SIG-M5 (cell line): ENCODE data around the gene LCA5L.
A peak's percentile ranks its signal among the peaks of the same experiment; 100 is the strongest.

Experiments used
- DNase-seq: peaks from one replicate; lab custom pipeline; 2025; lab: John Stamatoyannopoulos, UW

LCA5L gene

DNA sequence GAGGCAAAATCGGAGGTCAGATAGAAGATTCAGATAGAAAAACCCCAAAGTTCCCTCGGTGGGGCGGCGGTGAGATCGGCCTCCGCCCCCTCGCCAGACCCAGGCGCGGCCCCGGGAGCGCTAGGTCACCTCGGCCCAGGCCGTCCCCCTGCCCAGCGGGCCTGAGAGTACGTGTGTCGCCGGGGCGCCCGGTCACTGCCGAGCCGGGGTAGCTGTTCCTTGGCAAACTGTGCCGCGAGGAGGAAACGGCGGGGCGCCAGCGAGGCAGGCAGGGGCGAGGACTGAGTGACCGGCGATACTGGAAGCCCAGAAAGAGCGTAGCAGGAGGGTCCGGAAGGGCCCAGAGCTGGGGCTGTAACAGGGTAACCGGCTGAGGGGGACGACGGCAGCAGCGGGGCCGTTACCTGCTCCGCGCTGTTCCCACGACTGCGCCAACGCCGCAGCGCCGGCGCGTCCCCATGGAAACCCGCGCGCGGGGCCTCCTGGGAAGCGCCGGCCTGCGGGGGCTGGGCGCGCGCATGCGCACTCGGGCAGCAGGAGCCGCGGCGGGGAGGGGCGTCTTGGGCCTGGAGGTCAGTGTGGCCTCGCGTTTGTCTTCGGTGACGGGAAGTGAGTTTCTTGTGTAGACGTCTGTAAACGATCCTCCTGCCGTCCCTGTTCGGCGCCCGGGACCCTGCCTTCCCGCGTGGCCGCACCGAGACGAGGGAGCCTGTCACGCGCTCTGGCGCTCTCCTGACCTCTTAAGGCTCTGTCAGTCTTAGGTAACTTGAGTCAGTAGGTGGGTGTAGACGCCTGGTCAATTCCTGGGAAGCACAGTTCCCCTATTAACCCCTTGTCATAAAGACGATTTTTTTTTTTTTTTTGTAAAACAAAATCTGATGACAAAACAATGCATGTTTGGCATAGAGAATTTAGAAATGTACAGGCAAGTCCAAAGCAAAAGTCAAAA, at the start of gene LCA5L:
Gene LCA5L (minus strand): TSS at position 458 of the 949 bp plus-strand sequence. CDS start 17,285 bp downstream, outside the sequence.
- peak; percentile 41 for DNase-seq

DNA sequence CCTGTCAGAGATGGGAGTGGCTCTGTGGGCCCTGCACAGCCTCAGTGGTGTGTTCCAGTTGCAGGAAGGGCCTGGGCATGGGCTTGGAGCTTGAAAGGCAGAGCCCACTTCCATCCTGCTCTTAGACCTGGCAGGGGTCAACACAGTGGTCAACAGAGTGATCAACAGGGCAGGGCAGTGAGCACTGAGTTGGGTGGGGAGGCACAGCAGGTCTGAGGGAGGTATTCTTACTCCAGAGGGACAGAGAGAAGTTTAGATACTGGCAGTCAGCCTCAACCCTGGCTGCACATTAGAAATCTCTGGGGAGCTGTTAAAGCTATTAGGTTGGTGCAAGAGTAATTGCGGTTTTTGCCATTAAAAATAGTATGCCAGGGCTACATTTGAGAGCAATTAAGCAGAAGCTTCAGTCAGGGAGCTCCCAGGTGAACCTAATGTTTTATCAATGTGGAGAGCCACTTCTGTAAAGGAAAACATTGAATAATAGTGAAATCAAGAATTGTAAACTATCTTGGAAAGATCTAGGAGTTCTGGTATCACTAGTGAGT, 43.9 kb upstream of the LCA5L start:
- no peak for DNase-seq

DNA sequence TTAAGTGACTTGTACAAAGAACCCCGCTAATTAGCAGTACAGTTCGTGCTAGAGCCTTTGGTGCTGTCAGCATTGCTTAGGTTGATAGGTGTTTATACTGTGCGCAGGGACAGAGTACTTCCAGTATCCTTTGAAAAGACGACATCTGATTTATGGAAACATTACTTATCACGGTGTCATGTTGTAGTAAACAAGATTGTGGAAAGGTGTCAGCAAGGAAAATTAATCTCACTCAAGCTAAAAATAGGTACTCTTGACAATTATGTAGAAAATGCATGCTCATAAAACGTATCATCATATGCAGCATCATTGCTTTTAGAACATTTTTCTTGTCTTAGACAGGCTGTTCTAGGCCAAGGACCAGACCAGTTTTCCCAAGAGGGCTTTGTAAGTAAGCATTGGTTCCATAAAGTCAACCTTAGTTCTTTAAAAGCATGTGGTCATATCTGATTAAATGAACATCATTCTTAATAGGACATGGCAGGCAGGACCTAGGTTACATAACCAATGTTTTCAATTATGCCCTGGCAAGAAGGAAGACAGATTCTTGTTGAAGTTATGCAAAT, 39.2 kb upstream of the LCA5L start:
- no peak for DNase-seq

DNA sequence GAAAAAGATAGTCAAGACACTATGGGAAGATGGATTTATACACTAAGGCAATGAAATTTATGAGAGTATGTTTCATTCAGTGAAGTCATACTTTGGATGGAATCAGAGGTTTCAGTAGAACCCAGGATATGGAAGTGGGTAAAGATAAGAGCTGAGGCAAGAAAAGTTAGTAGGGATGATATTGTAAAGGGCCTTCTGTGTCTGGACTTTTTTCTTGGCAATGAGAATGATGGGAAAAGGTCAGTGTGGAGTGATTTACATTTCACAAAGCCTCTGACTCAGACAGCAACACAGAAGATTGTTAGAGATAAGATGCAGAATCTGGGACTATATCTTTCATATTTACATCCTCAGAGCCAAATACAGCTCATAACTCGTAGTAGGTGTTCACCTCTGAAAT, 38.3 kb upstream of the LCA5L start:
- no peak for DNase-seq

DNA sequence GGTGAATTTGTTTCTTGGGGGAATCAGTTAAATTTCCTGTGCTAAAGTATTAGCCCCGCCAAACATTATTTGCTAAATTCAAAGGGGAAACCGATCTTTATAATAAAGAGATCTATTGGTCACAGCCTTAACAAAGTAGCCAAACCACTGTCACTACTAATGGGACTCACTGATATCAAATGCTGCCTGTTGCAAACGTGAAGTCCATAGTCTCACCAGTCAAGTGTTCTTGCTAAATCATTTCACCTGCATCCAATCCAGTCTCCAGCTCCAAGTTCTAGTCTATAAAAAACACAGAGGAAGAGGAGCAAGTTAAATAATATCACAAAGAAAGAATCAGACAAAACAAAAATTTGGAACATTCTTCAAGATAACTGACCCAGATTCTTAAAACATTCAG, 36.3 kb upstream of the LCA5L start:
- DNase-seq: no peak

DNA sequence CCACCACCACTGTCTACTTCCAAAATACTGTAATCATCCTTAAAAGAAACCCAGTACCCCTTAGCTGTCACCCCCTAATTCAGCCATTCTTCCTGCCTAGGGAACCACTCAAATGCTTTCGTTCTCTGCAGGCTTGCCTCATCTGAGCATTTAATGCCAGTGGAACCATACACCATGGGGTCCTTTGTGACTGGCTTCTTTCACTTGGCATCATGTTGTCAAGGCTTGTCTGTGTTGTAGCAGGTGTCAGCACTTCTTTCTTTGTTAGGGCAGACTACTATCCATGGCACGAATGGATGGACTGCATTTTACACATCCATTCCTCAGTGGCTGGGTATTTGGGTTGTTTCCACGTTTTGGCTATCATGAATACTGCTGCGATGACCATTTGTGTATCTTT, 34.7 kb upstream of the LCA5L start:
- no peak for DNase-seq

DNA sequence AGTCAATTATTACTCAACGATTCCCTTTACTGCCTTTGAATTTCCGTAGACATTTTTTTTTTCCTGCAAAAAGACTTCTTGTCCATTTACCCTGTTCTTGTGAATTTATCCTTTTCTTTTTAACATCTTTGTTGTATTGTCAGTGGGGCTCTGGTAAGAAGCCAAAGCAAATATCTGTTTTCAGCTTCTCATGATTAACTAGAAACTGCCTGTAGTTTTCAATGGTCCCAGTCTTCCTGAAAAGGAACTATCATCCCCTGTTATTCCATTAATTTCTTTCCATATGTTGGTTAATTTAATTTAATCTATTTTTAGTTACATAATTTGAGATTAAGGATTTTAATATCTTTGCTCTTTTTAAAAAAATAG, 34.2 kb upstream of the LCA5L start:
- DNase-seq: no peak

DNA sequence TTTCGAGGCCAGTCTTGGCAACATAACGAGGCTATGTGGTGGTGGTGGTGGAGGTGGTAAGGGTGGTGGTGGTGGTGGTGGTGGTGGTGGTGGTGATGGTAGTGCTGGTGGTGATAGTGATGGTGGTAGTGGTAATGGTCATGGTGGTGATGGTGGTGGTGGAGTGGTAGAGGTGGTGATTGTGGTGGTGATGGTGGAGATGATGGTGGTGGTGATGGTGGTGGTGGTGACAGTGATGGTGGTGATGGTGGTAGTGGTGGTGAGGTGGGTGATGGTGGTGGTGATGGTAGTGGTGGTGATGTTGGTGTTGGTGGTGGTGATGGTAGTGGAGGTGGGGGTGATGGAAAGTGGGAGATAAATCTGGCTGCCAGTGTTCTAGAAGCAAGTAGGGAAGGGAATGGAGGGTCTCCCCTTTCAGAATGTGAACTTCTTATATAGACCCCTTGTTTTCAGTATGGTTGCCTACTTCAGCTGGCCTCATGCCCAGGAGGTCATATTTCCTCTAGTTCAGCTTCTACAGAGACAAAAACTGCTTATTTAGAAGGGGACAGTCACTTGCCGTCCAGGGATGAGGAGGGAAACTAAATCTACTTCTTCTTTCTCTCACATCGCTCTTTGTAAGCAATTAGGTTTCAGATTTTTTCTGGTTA, 33.7 kb upstream of the LCA5L start:
- DNase-seq: no peak

DNA sequence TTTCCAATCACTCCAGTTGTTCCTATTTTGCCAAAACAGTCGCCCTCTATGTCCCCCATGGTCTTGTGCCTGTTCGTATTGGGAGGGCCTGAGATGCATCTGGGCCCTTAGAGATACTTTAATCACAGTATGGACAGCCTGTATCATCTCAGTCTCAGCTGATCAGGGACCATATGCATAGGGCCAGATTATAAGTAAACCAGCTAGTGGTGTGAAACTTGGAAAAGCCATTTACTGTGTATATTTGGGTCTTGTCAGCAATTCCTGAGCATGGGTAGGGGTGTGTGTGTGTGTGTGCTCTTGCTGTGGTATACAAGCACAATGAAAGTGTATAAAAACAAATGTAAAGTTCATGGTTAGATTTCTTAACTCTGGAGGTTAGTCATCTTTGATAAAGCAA, 29.0 kb upstream of the LCA5L start:
- DNase-seq: no peak

DNA sequence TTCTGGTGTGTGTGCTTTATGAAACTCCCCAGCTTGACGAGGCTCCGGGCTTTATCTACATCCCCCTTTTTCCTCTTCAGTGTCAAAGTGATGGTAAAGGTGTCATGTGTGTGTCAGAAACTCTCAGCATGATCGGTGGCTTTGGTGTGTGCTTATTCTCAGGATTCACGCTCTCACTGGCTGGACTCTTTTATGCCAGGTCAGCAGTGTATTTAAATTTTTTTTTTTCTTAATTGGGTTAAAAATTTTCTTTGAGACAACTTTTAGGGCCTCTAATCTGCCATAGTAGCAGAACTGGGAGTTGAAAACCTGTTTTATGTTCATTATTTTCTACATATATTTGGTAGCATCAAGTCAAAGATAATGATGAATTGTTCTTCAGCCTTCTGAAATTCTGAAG, 27.2 kb upstream of the LCA5L start:
- DNase-seq: no peak

DNA sequence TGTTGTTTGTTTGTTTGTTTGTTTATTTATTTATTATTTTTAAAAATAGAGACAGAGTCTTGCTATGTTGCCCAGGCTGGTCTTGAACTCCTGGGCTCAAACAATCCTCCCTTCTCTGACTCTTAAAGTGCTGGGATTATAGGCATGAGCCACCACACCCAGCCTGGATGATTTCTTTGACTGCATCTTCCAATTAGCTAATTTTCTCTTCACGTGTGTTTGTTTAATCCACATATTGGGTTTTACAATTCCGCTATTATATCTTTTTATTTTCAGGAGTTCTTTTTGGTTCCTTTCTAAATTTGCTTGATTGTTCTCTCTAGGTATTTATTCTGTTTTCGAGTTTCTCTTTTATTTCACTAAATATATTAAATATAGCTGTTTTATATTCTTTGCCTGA, 26.0 kb upstream of the LCA5L start:
- DNase-seq: no peak

DNA sequence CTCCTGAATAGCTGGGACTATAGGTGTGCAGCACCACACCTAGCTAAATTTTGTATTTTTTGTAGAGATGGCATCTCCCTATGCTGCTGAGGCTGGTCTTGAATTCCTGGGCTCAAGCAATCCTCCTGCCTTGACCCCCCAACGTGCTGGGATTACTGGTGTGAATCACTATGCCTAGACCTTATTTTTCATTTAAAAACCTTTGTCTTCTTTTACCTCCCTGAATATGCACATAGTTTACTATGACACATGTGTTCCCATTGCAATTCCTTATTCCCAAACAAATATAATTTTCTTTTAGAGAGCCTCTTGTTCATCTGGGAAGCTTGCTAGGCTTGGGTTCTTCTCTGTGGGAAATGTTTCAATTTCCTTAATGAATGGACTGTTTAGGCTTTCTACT, 23.0 kb upstream of the LCA5L start:
- DNase-seq: no peak

DNA sequence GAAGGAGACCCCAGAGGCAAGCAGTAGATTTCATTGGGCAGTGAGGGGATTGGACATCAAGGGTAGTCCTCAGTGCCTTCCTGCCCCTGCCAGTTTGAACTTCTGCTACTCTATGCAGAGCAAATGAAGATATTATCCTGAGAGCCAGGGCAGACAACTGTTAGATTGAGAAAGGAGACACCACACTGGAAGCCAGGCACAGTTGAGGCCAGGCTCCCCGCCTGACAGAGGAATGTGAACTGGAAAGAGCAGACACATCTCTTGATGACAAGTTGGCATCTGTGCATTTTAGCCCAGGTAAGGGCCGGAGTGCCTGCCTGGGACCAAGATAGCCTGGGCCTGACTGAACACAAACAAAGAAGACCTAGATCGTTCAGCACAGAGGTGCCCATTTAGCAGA, 22.2 kb upstream of the LCA5L start:
- DNase-seq: no peak

DNA sequence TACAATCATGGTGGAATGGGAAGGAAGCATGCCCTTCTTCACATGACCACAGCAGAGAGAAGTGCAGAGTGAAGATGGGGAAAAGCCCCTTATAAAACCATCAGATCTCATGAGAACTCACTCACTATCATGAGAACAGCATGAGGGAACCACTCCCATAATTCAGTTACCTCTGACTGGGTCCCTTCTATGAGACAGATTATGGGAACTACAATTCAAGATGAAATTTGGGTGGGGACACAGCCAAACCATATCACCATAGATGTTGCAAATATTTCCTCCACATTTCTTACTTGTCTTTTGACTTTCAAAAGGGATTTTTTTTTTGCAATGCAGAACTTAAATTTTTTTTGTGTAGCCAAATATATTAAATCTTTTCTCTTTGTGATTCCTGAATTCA, 21.0 kb upstream of the LCA5L start:
- no peak for DNase-seq

DNA sequence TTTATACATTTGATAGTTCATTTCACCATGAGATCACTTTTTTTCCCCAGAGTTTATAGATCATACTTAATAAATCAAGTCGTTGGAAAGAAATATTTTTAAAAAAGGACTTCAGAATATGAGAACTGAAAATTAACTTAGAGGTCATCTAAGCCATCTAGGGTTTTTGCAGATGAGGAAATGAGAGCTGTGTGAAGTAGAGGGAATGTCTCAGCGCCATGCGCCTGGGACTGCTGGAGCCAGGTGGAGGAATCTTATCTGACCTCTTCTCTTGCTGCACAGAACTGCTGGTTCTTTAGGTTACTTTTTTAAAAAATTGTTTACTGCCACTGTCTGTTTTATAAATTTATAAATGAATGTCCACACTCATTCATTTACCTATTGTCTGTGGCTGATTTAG, 17.7 kb upstream of the LCA5L start:
- no peak for DNase-seq

DNA sequence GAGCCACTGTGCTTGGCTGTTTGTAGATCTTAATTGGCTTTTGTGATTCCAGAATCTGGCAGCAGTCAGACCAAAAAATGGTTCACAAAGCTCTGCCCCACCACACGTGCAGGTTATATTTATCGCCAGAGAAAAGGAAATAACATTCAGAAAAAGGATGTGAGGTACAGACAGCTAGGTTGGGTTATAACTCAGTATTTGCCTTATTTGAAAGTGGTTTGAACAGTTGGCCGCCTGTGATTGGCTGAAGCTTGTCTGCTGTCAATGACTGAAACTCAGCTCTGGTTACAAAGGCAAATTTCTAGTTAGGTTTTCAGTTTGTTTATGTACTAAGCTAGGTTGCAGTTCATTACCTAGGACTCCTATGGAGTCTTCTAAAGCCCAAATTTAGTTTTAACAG, 15.8 kb upstream of the LCA5L start:
- DNase-seq: no peak

DNA sequence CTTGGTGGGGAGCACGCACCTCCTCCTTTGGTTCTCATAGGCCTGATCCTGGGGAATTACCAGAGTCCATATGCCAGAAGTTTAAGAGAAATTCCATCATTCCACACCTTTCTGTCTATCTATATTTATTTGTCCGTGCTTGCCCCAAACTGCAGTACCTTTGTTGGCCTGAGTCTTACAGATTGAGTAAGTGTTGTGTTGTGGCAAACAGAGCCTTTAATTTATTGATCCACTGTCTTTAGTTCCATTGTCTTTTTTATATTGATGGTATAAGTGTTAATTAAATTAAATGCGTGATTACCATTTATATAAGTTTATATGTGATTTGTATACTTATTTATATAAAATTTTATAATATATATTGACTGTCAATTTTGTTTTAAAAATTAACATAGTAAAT, 11.1 kb upstream of the LCA5L start:
- DNase-seq: no peak

DNA sequence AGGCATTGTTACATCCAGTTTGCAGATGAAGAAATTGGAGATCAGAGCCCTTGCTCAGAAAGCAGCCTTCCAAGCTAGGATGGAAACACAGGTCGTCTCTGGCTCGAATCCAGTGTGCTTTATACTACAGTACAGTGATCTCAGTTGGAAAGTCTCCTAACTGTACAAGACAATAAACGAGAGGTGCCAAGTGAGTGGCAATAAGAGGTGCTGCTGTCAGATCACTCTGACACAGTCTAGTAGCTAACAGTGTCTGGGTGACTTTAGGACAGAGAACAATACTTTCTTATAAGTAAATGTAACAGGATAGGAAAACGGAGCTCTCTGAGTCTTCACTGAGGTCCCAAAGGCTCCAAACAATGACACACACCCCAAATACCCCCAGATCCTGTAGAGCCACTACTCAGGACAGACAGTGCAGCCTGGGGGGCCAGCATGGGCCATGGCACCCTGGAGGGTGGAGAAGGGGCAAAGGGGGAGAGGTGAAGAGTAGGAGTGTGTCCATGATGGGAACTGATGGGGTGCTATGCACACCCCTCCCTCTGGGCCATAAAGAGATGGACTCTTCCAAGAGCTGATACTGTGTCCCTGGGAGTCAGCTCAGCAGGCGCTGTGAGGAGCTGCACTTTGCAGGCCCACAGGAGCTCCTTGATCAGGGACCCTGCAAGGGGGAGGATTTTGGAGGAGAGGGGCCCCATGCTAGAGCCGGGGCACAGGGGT, 9.5 kb upstream of the LCA5L start:
- no peak for DNase-seq

DNA sequence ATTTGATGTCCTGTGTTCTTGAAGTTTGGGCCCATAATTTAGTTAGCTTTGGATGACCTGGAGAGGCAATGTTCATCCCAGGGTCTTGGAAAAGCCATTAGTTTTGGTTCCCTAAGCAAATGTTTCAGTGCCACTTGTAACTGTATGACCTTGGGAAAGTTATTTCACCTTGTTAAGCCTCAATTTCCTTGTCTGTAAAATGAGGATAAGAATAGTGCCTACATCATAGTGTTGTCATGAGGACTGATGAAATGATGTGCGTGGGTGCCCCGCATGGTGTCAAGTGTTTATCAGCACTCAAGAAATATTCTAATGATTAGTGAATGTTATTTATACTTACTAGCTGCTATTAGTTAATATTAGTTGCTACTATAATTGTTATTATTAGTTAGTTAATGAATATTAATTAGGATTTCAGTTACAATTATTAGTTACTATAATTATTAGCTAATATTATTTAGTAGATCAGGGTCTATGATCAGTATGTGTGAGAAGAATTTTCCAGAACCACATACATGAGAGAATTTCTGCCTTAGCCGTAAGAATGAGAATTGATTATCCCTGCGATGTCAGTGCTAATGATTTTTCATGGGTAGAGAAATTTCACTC, 8.1 kb upstream of the LCA5L start:
- DNase-seq: no peak

DNA sequence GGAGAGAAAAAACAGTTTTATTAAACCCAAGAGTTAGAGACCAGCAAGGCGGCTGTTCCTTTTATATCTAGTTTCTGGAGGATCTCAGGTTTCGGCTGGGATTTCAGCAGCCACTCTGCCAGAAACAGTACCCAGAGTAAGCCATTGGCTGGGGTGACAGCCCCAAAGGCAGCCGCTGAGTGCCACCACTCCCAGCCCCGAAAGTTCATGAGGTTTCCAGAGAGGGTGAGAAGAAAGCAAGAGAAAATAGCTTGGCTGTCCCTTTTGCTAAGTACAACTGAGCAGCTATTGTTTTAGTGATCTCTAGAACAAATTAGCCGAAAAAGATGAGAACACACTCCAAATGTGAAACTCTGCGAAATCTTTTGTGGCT, 7.4 kb upstream of the LCA5L start:
- no peak for DNase-seq

DNA sequence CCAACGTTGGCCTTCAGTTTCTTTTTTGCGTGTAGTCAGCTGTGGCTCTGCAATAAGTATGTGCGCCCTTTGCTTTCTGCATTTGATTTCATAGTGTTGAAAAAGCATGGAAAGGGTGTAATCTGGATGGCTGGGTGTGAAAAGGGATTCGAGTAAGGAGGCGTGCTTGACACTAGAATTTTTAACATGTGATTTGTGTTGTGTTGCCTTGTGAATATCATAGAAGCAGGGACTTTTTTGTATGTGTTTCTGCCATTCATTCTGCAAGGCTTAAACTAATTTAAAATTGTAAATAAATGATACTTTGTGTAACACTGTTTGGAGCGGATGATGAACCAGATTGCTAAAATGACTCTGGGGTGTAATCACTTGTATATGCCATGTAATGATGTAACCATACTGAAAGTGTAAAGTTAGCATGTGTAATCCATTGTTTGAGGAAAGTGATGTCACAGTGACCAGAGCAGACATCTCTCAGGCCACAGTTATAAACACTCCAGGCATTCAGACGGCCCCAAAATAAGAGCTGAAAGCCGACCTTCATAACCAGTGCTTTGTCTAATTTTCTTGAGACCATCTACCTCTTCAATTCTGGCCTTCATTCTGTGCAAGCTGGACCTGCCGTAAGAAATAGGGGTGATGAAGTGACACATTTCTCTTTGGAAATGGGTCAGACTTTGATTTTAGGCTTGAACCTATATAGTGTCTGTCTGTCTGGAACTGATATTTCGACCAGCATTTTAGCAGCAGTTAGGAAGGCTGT, 6.8 kb upstream of the LCA5L start:
- no peak for DNase-seq
